Measurements from ENCODE around the gene TRAPPC11. TPM values are rescaled to one million over a fixed set of nuclear protein-coding genes. Genes with fewer than 3 reads are reported as not detected.

The TRAPPC11 gene
- total RNA-seq, 2 experiments from 2014 or later: 14.7 to 19.2 TPM

DNA sequence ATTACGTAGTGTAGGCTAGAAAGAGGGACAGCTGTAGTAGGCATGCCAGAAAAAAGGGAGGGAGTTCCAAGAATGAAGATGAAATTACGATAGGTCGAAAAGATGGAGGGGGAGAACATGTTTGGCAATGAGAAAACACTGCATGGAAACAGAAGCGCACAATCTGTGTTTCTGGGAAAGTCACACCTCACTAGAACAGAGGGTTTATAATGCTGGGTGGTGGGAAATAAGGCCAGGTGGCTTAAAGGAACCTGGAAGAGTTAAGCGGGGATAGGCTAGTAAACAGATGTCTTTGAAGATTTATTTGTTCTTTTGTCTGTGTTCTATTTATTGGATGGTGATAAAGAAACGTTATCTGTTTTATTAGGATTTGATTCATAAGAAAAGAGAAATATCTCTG lies 29.1 kb downstream of the TRAPPC11 start:
- Mint-ChIP-seq H3K36me3 (ENCODE audit: low read depth) (peaks cover 79% of the 10 kb centered on the region), H3K27ac (peak overlapping the region; percentile 8), H3K27me3 (no peaks in the 10 kb centered on the region), H3K4me3 (no peak overlapping the region), H3K4me1 (ENCODE audit: low read depth) (no peaks in the 10 kb centered on the region), H3K9me3 (no peaks in the 10 kb centered on the region)
- no peak for TF ChIP-seq CTCF (IDR thresholded peaks at IDR 0.05)
- no peak for DNase-seq
- no peaks in the 10 kb centered on the region for H3K27me3 ChIP-seq (ENCODE audit: control insufficient read depth in 1 of 2, insufficient read depth in 2 of 2, low read length in 2 of 2)
- no peaks in the 10 kb centered on the region for H3K4me1 ChIP-seq (ENCODE audit: insufficient read depth, low read length)
- no peak overlapping the region for H3K27ac ChIP-seq (ENCODE audit: low read depth in 1 of 2, low read length in 2 of 2)
- no peak for ATAC-seq (ENCODE audit: poor library complexity)
- no peaks in the 10 kb centered on the region for H3K9me3 ChIP-seq (ENCODE audit: control insufficient read depth in 1 of 2, insufficient read depth in 1 of 2, low read length in 2 of 2)
- ChIA-PET POLR2A (no interaction called here), CTCF (no interaction called here)
- intact Hi-C loops (cut with DNase I, micrococcal nuclease): no loop called here
- H3K36me3 ChIP-seq (ENCODE audit: insufficient read depth, low read length): peaks cover 70% of the 10 kb centered on the region
- H3K4me3 ChIP-seq (ENCODE audit: low read length): no peak overlapping the region

DNA sequence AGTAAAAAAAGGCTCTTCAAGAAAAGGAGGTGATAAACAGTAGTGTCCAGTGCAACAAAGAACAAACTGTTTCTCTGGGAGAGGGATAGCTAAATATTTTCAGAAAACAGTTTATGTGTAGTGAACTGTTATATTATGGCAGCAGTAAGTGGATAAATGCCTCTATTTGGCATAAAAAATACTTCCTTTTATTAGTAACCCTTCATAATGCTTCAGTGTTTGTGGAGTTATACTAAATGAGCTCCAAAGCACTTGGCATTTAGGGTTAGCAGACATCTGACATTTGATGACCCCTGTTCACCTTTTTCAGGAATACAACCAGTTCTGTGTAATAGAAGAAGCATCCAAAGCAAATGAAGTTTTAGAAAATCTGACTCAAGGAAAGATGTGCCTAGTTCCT lies 31.9 kb downstream of the TRAPPC11 start:
- Histone ChIP-seq H3K36me3 (ENCODE audit: insufficient read depth, low read length) (peaks cover 64% of the 10 kb centered on the region), H3K27ac (ENCODE audit: low read depth in 1 of 2, low read length in 2 of 2) (no peak overlapping the region), H3K4me3 (ENCODE audit: low read length) (no peak overlapping the region), H3K27me3 (ENCODE audit: control insufficient read depth in 1 of 2, insufficient read depth in 2 of 2, low read length in 2 of 2) (no peaks in the 10 kb centered on the region), H3K9me3 (ENCODE audit: control insufficient read depth in 1 of 2, insufficient read depth in 1 of 2, low read length in 2 of 2) (no peaks in the 10 kb centered on the region), H3K4me1 (ENCODE audit: insufficient read depth, low read length) (no peaks in the 10 kb centered on the region)
- H3K4me3 Mint-ChIP-seq: no peak overlapping the region
- POLR2A ChIA-PET: no interaction called here
- H3K36me3 Mint-ChIP-seq (ENCODE audit: low read depth): peaks cover 79% of the 10 kb centered on the region
- CTCF ChIA-PET: interaction anchor here (0.6 to 1.4 kb wide), 2 partner anchors 12 to 1428 kb away, joined by 3 read pairs; no protein-coding TSS in a partner anchor
- intact Hi-C loops (cut with DNase I, micrococcal nuclease): no loop called here
- no peaks in the 10 kb centered on the region for H3K9me3 Mint-ChIP-seq
- TF ChIP-seq CTCF (IDR thresholded peaks at IDR 0.05): no peak
- no peaks in the 10 kb centered on the region for H3K4me1 Mint-ChIP-seq (ENCODE audit: low read depth)
- DNase-seq (no peak), ATAC-seq (ENCODE audit: poor library complexity) (no peak)
- H3K27me3 Mint-ChIP-seq: no peaks in the 10 kb centered on the region
- no peak overlapping the region for H3K27ac Mint-ChIP-seq

GRCh38 chr4:183691897-183692296 lies 32.8 kb downstream of the TRAPPC11 start:
- ChIA-PET POLR2A (no interaction called here), CTCF (interaction anchor here (1.4 kb wide), 1 partner anchor 13 kb away, joined by 3 read pairs; no protein-coding TSS in a partner anchor)
- H3K27ac Mint-ChIP-seq: no peak overlapping the region
- Histone ChIP-seq H3K9me3 (ENCODE audit: control insufficient read depth in 1 of 2, insufficient read depth in 1 of 2, low read length in 2 of 2) (no peaks in the 10 kb centered on the region), H3K36me3 (ENCODE audit: insufficient read depth, low read length) (peaks cover 64% of the 10 kb centered on the region), H3K27ac (ENCODE audit: low read depth in 1 of 2, low read length in 2 of 2) (no peak overlapping the region), H3K4me3 (ENCODE audit: low read length) (no peak overlapping the region), H3K27me3 (ENCODE audit: control insufficient read depth in 1 of 2, insufficient read depth in 2 of 2, low read length in 2 of 2) (no peaks in the 10 kb centered on the region), H3K4me1 (ENCODE audit: insufficient read depth, low read length) (no peaks in the 10 kb centered on the region)
- H3K4me1 Mint-ChIP-seq (ENCODE audit: low read depth): no peaks in the 10 kb centered on the region
- H3K27me3 Mint-ChIP-seq: no peaks in the 10 kb centered on the region
- DNase-seq (no peak), ATAC-seq (ENCODE audit: poor library complexity) (no peak)
- TF ChIP-seq CTCF (IDR thresholded peaks at IDR 0.05): no peak
- peaks cover 79% of the 10 kb centered on the region for H3K36me3 Mint-ChIP-seq (ENCODE audit: low read depth)
- intact Hi-C loops (cut with DNase I, micrococcal nuclease): no loop called here
- H3K4me3 Mint-ChIP-seq: no peak overlapping the region
- H3K9me3 Mint-ChIP-seq: no peaks in the 10 kb centered on the region

All from CD4-positive, alpha-beta T cell (primary cell).